NCI-H1105 treated with DMSO at 0.1 percent for 48 hours (cell line): Measurements from ENCODE around the gene CAPN12.
"Not testable (repeated sequence)": the region's sequence is repeated elsewhere in the genome, so short reads cannot be mapped to it uniquely, and the experiment has no call there.

Experiments used
- DNase-seq: peaks from one replicate; lab custom pipeline; 2025; lab: John Stamatoyannopoulos, UW

The CAPN12 gene

GRCh38 chr19:38744298-38744681 is at the start of gene CAPN12:
CAPN12 (minus strand) TSS chr19:38744474; CDS start chr19:38744165, 309 bp downstream.
- no peak for DNase-seq

GRCh38 chr19:38793671-38794070 is 49.4 kb upstream of the CAPN12 start:
- no peak for DNase-seq

GRCh38 chr19:38793177-38793576 is 48.9 kb upstream of the CAPN12 start:
- DNase-seq = no peak

GRCh38 chr19:38792250-38793111 is 48.2 kb upstream of the CAPN12 start:
- no peak for DNase-seq

- not testable (repeated sequence) for DNase-seq
These were observed 47.3 kb upstream of the CAPN12 start for GRCh38 chr19:38791451-38792064.

- not testable (repeated sequence) for DNase-seq
These were observed 46.5 kb upstream of the CAPN12 start for GRCh38 chr19:38790507-38791403.

GRCh38 chr19:38788478-38789243 is 44.4 kb upstream of the CAPN12 start, which contains the start of gene LGALS7B:
LGALS7B (plus strand) TSS chr19:38789200; CDS start chr19:38789227, 27 bp downstream.
- DNase-seq = no peak

GRCh38 chr19:38786572-38787265 is 42.4 kb upstream of the CAPN12 start:
- peak; percentile 1 for DNase-seq

GRCh38 chr19:38786061-38786460 is 41.8 kb upstream of the CAPN12 start:
- DNase-seq = not testable (repeated sequence)

- no peak for DNase-seq
These were observed 41.0 kb upstream of the CAPN12 start for GRCh38 chr19:38785187-38785699.

GRCh38 chr19:38784224-38784623 is 40.0 kb upstream of the CAPN12 start:
- DNase-seq = no peak

GRCh38 chr19:38782212-38782611 is 37.9 kb upstream of the CAPN12 start:
- not testable (repeated sequence) for DNase-seq

- DNase-seq = no peak
These were observed 36.8 kb upstream of the CAPN12 start for GRCh38 chr19:38781058-38781457.

- no peak for DNase-seq
These were observed 36.2 kb upstream of the CAPN12 start for GRCh38 chr19:38780443-38780842.

- no peak for DNase-seq
These were observed 34.5 kb upstream of the CAPN12 start for GRCh38 chr19:38778733-38779132.

GRCh38 chr19:38774181-38774950 is 30.1 kb upstream of the CAPN12 start:
- DNase-seq = no peak

- DNase-seq = no peak
These were observed 29.3 kb upstream of the CAPN12 start, which contains the start of gene LGALS7 for GRCh38 chr19:38773469-38774177. LGALS7 (minus strand) TSS chr19:38773517; CDS start chr19:38773492, 25 bp downstream.

- not testable (repeated sequence) for DNase-seq
These were observed 27.3 kb upstream of the CAPN12 start for GRCh38 chr19:38771569-38771968.

GRCh38 chr19:38770949-38771275 is 26.6 kb upstream of the CAPN12 start:
- DNase-seq = not testable (repeated sequence)
